ENCODE measurements around the gene SLC35G6.

Gene SLC35G6

GRCh38 chr17:7508145-7508544, 26.9 kb downstream of the SLC35G6 start:
- no peak for DNase-seq

- DNase-seq: no peak
Measured at GRCh38 chr17:7508846-7509245, 27.6 kb downstream of the SLC35G6 start.

GRCh38 chr17:7509937-7510336, 28.7 kb downstream of the SLC35G6 start:
- no peak for DNase-seq

GRCh38 chr17:7511108-7511507, 29.9 kb downstream of the SLC35G6 start:
- no peak for DNase-seq

GRCh38 chr17:7512105-7512504, 30.9 kb downstream of the SLC35G6 start:
- DNase-seq: no peak

- DNase-seq: no peak
Measured at GRCh38 chr17:7512824-7513540, 31.7 kb downstream of the SLC35G6 start.

- DNase-seq: no peak
Measured at GRCh38 chr17:7513850-7514419, 32.7 kb downstream of the SLC35G6 start.

GRCh38 chr17:7515911-7516610, 34.8 kb downstream of the SLC35G6 start:
- DNase-seq: no peak

GRCh38 chr17:7523033-7523432, 41.8 kb downstream of the SLC35G6 start:
- DNase-seq: peak in 2 of 4 experiments; percentile 17 to 20

- no peak for DNase-seq
Measured at GRCh38 chr17:7528842-7529241, 47.6 kb downstream of the SLC35G6 start.

GRCh38 chr17:7530023-7530900, 49.0 kb downstream of the SLC35G6 start:
- DNase-seq: no peak
